GM19468 (cell line): ENCODE measurements around the gene CES5A.
"Not testable (repeated sequence)": the region's sequence is repeated elsewhere in the genome, so short reads cannot be mapped to it uniquely, and the experiment has no call there.

Source experiments
- ATAC-seq: cut with Tn5 transposase; IDR thresholded peaks from one replicate; pipeline ENCODE4 v1.9.1; 2021; ENCODE audit warnings: mild to moderate bottlenecking, moderate library complexity, moderate number of reproducible peaks; ENCODE audit not compliant: unreplicated experiment; ENCODE audit errors: extremely low read depth

CES5A gene

DNA sequence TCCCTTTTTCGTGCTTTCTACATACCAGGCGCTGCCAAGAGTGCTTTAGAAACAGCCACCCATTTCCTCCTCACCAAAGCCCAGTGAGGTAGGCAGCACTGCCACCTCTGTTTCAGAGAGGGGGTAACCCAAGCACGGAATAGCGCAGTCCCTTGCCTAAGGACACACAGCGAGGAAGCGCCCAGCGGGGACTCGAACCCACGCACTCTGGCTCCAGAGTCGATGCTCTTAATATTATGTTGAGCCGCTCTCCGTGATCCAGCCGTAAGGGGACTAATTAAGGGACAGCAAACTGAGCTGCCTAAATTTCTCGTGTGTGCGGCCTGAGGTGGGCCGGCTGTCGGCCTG is 42.8 kb downstream of the CES5A start:
- ATAC-seq: no peak

- no peak for ATAC-seq
These were observed 44.4 kb downstream of the CES5A start for GRCh38 chr16:55830658-55831294.

DNA sequence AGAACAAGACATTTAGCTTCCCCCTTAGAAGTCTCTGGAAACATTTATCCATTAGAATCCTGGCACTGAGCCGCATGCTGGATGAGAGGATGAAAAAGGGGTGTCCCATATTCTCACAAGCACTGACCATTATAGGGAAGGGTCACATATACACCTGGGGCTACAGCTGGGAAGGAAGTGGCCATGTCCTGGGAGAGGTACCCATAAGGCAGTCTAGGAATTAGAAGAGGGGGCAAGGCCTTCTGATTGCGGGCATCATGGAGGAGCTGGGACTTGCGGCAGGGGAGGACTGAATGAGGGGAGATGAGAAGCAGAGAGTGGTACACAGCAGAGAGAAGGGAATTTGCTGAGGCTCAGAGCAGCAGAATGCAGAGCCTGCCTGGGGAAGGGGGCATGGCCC is 45.9 kb downstream of the CES5A start:
- not testable (repeated sequence) for ATAC-seq

DNA sequence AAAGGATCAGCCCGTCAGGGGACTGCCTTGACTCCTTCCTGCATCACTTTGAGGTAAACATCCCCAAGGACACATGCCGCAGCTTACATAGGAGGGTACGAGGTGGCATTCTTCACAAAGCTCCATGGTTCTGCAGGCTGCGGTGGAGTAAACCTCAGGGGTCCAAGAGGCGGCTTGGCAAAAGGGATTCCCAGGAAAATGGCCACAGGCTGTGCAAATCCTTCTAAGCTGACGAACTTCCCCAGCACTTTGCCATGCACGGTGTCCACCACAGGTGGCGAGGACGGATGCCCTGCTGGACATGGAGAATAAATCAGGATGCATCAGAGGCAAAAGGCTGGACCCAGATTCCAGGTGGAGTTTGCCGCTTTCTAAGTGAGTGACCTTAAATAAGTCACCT is 46.5 kb downstream of the CES5A start:
- no peak for ATAC-seq

DNA sequence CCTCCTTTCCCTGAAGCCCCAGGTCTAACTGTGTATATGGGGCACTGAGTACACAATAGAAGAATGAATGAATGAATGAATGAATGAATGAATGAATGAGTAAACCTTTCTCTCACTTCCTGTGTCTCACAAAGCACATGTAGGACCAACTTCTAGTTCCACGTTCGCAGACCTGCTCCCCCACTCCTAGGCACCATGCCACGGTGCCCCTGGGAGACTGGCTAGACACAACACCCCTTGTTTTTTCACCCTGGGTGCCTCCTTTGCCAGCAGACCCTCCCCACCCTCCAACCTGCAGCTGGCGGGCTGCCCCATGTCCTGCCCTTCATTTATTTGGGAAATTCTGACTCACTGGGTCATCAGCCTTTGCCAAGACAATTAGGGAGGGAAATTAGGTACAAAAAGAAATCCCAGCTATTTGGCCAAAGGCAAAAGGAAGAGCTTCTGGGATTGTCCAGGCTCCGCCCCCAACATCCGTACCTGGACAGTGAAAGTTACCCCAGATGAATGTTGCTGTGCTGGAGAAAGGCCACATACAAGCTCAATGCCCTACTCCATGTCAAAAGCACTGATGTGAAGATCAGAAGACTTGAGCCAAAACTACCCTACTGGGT is 50.0 kb downstream of the CES5A start:
- ATAC-seq: no peak

DNA sequence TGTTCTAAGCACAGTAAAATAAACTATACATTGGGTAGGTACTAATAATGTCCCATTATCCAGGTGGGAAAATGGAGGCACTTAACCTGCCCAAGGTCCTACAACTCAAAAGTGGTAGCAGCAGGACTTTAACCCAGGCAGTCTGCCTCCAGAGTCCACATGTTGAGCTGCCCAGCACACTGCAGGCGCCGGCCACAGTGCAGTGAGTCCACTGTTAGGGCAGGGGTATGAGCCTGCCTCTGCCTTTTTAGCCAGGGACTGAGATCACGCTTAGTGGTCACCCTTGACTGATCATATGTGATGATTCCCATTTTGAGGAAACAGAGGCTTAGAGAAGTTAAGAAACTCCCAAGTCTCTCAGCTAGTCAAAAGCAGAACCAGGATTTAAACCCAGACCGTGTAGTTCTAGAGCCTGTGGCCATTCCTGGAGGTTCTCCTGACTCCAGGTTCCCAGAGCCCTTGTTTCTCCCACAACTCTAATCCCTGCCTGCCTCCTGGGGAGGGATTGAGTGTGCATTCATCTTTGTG is 50.6 kb downstream of the CES5A start:
- no peak for ATAC-seq

DNA sequence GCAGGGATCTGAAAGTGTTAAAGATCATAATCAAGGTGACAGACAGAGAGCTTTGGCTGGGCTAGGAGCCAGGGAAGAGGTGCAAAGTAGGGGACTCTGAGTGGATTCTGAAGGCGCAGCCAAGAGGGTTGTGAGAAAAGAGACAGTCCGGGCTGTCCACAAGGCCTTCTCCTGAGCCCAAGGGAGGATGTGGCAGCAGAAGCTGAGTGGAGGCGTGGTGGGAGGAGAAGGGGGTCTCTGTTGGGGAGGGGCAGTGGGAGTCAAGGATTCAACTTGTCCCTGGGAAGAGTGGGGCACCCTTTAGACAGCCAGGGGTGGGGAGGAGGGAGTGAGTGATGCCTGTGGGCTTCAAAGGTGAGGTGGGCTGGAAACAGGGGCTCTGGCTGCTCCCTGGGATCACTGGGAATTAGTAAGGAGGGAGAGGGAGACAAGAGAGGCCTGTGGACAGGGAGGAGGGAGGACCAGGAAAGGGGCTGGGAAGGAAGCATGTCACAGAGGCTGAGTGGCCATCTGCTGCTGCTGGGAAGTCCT is 52.8 kb downstream of the CES5A start:
- no peak for ATAC-seq

DNA sequence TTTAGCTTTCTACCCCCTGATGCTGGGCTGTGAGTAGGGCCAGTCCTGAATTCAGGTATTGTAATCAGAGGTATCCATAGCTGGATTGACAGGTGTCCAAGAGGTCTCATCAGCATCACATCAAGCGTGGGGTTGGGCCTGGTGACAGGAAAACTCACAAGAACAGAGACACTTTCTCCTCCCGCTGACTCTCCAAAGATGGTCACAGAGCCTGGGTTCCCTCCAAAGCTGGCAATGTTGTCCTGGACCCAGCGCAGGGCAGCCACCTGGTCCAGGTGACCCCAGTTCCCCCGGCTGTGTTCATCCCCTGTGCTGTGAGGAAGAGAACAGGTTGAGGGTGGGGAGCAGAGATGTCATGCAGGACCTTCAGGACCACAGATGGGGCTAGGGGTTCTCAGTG is 54.0 kb downstream of the CES5A start:
- ATAC-seq: no peak

GRCh38 chr16:55820615-55821014 is 54.6 kb downstream of the CES5A start:
- ATAC-seq: no peak

- ATAC-seq: no peak
These were observed 57.8 kb downstream of the CES5A start for GRCh38 chr16:55817236-55817912.

- ATAC-seq: not testable (repeated sequence)
These were observed 59.0 kb downstream of the CES5A start for GRCh38 chr16:55816222-55816621.

- no peak for ATAC-seq
These were observed 59.9 kb downstream of the CES5A start for GRCh38 chr16:55815320-55815719.

GRCh38 chr16:55814174-55814573 is 61.0 kb downstream of the CES5A start:
- not testable (repeated sequence) for ATAC-seq

- not testable (repeated sequence) for ATAC-seq
These were observed 61.4 kb downstream of the CES5A start for GRCh38 chr16:55813730-55814129.

GRCh38 chr16:55812951-55813350 is 62.2 kb downstream of the CES5A start:
- ATAC-seq: no peak

- ATAC-seq: no peak
These were observed 63.4 kb downstream of the CES5A start for GRCh38 chr16:55811811-55812210.

GRCh38 chr16:55810451-55810961 is 64.7 kb downstream of the CES5A start:
- no peak for ATAC-seq

GRCh38 chr16:55809851-55810250 is 65.3 kb downstream of the CES5A start:
- ATAC-seq: no peak

- no peak for ATAC-seq
These were observed 65.8 kb downstream of the CES5A start for GRCh38 chr16:55809386-55809785.

DNA sequence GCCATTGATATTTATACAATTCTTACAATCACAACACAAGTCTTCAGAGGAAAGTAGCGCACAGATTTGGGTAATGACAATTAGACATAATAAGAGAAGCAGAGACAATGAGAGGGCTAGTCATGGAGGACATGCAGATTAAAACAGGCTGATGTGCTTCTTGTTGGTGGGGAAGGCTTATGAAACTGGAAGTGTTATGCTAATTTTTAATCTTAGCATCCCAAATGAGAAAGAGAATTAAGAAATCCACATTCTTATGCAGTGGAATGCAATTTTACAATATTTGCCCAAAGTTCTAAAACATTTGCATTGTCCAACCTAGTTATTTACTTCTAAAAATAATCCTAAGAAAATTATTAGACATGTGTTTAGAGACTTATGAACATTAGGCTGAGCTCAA is 66.9 kb downstream of the CES5A start:
- ATAC-seq: not testable (repeated sequence)

GRCh38 chr16:55805104-55805503 is 70.1 kb downstream of the CES5A start:
- not testable (repeated sequence) for ATAC-seq
